Bone marrow (tissue), 2 donors: Measurements from ENCODE around the gene EXOC2.

ENCODE experiments used
- DNase-seq, 2 donors: peaks; one replicate each; lab custom pipeline; 2025; lab: John Stamatoyannopoulos, UW

EXOC2 gene

GRCh38 chr6:446418-447366, 246.2 kb downstream of the EXOC2 start:
- DNase-seq: no peak

- no peak for DNase-seq
Measured at GRCh38 chr6:445571-446417, 247.1 kb downstream of the EXOC2 start.

GRCh38 chr6:444653-445275, 248.2 kb downstream of the EXOC2 start:
- DNase-seq: no peak

- DNase-seq: no peak
Measured at GRCh38 chr6:443621-444159, 249.2 kb downstream of the EXOC2 start.

- DNase-seq: no peak
Measured at GRCh38 chr6:441126-441920, 251.6 kb downstream of the EXOC2 start.

- no peak for DNase-seq
Measured at GRCh38 chr6:439641-440167, 253.2 kb downstream of the EXOC2 start.

GRCh38 chr6:438634-439170, 254.2 kb downstream of the EXOC2 start:
- DNase-seq: no peak

- no peak for DNase-seq
Measured at GRCh38 chr6:437037-437392, 255.9 kb downstream of the EXOC2 start.

- DNase-seq: no peak
Measured at GRCh38 chr6:436308-437036, 256.5 kb downstream of the EXOC2 start.

- DNase-seq: no peak
Measured at GRCh38 chr6:435441-436307, 257.3 kb downstream of the EXOC2 start.
